Mesothelial cell of epicardium (in vitro differentiated cells): ENCODE data around the gene TNFRSF1B. TPM values are rescaled to one million over a fixed set of nuclear protein-coding genes. Genes with fewer than 3 reads are reported as not detected.

Experiments
- DNase-seq, 2 experiments: peaks; one replicate each; pipeline ENCODE4 v3.0.0; 2021; ENCODE audit warnings: low spot score in 2 of 2; ENCODE audit not compliant: unreplicated experiment in 2 of 2
- H3K27ac Mint-ChIP-seq: 2 replicates; pipeline ENCODE4 v1.8.0; 2021; ENCODE audit warnings: mixed read lengths
- H3K27me3 Mint-ChIP-seq: 2 replicates; pipeline ENCODE4 v1.8.0; 2021; ENCODE audit warnings: low read depth, mixed read lengths
- H3K36me3 Mint-ChIP-seq: 2 replicates; pipeline ENCODE4 v1.8.0; 2021; ENCODE audit warnings: mixed read lengths
- H3K4me1 Mint-ChIP-seq: 2 replicates; pipeline ENCODE4 v1.8.0; 2021; ENCODE audit warnings: mixed read lengths
- H3K4me3 Mint-ChIP-seq: 2 replicates; pipeline ENCODE4 v1.8.0; 2021; ENCODE audit warnings: mild to moderate bottlenecking, moderate library complexity, mixed read lengths
- H3K9me3 Mint-ChIP-seq: 2 replicates; pipeline ENCODE4 v1.8.0; 2021; ENCODE audit warnings: mixed read lengths
- total RNA-seq: library from RNA; stranded (reverse); gene quantifications from 3 replicates; pipeline ENCODE4 v1.2.1, GENCODE V29; 2021
- TF ChIP-seq, protein P1 (sequence below): fragments of 200-600 bp; sonication (generic); IDR thresholded peaks from one replicate; pipeline ENCODE4 v1.5.0; 2021; ENCODE audit warnings: antibody characterized with exemption; ENCODE audit not compliant: unreplicated experiment

The TNFRSF1B gene
- total RNA-seq, 1 donor from 2014 or later = 2.9 TPM

GRCh38 chr1:12228979-12229378 is 62.2 kb downstream of the TNFRSF1B start:
- DNase-seq = no peak
- Mint-ChIP-seq H3K27me3 (no peaks in the 10 kb centered on the region), H3K36me3 (no peaks in the 10 kb centered on the region), H3K4me3 (peak overlapping the region; percentile 61), H3K4me1 (peaks cover 8% of the 10 kb centered on the region), H3K9me3 (no peaks in the 10 kb centered on the region), H3K27ac (no peak overlapping the region)
- TF ChIP-seq, protein P1, sequence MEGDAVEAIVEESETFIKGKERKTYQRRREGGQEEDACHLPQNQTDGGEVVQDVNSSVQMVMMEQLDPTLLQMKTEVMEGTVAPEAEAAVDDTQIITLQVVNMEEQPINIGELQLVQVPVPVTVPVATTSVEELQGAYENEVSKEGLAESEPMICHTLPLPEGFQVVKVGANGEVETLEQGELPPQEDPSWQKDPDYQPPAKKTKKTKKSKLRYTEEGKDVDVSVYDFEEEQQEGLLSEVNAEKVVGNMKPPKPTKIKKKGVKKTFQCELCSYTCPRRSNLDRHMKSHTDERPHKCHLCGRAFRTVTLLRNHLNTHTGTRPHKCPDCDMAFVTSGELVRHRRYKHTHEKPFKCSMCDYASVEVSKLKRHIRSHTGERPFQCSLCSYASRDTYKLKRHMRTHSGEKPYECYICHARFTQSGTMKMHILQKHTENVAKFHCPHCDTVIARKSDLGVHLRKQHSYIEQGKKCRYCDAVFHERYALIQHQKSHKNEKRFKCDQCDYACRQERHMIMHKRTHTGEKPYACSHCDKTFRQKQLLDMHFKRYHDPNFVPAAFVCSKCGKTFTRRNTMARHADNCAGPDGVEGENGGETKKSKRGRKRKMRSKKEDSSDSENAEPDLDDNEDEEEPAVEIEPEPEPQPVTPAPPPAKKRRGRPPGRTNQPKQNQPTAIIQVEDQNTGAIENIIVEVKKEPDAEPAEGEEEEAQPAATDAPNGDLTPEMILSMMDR = no peak

GRCh38 chr1:12229386-12229834 is 62.6 kb downstream of the TNFRSF1B start:
- Mint-ChIP-seq H3K4me3 (peak overlapping the region; percentile 61), H3K27me3 (no peaks in the 10 kb centered on the region), H3K9me3 (no peaks in the 10 kb centered on the region), H3K4me1 (peaks cover 8% of the 10 kb centered on the region), H3K36me3 (no peaks in the 10 kb centered on the region), H3K27ac (peak overlapping the region; percentile 6)
- DNase-seq = no peak
- TF ChIP-seq, protein P1 = no peak

DNA sequence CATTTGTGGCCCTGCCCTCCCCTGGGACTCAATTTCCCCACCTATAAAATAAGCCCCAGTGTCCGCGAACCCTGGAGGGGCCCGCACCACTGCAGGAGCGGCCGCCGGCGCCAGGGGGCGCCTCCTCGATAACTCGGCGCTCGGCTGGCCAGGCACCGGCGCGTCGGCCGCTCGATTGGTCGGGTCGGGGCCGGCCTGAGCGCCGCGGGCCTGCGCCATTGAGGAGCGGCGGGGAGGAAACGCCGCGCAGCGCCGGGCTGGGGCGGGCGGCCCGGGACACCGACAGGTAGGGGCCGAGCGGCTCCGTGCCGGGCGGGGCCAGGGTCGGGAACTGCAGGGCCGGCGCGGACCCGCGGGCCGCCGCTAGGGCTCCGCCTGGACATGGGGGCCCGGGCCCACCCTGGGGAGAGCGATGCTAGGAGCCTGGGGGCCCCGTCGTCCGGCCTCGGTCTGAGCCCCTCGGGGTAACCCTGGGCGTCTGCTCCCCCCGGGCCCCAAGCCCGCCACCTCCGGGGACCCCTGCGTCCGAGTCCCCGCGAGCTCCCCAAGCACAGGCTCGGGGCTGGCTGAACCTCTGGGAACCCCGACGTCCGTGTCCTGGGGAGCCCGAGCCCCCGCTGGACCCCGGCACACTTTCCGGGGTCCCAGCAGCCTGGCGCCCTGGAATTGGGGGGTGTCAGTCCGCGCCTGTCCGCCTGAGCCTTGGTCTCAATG is 63.2 kb downstream of the TNFRSF1B start, which contains the start of gene VPS13D:
Gene VPS13D (plus strand): TSS at position 196 of the 714 bp plus-strand sequence. CDS start 4,237 bp downstream, outside the sequence.
- Mint-ChIP-seq H3K27me3 (no peaks in the 10 kb centered on the region), H3K4me3 (peak within 1 kb of the TSS; percentile 82), H3K9me3 (no peaks in the 10 kb centered on the region), H3K4me1 (peaks cover 8% of the 10 kb centered on the region), H3K27ac (peak within 1 kb of the TSS; percentile 43), H3K36me3 (peaks cover 3% of the 10 kb centered on the region)
- peak; percentile 79 to 90 for DNase-seq
- TF ChIP-seq, protein P1 = peak; percentile 85

- peak overlapping the region; percentile 82 for H3K4me3 Mint-ChIP-seq
- H3K4me1 Mint-ChIP-seq = peaks cover 8% of the 10 kb centered on the region
- peaks cover 3% of the 10 kb centered on the region for H3K36me3 Mint-ChIP-seq
- TF ChIP-seq, protein P1 = no peak
- no peak for DNase-seq
- H3K9me3 Mint-ChIP-seq = no peaks in the 10 kb centered on the region
- H3K27ac Mint-ChIP-seq = peak overlapping the region; percentile 43
- no peaks in the 10 kb centered on the region for H3K27me3 Mint-ChIP-seq
Measured at GRCh38 chr1:12230549-12231275, 63.9 kb downstream of the TNFRSF1B start.

DNA sequence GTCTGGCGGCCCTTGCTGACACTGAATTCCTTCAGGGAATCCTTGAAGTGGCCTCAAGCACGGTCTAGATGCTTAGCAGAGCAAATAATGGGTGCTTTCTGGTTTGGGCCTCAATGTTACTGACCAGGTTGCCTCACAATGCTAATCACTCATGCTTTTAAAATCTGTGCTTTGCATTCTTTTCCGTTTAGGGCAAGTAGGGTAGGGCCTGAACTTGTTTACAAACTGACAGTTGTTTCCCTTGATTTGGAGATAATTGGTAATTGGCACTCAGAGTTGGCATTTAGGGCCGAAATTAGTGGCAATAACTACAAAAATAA is 64.4 kb downstream of the TNFRSF1B start:
- TF ChIP-seq, protein P1 = no peak
- H3K9me3 Mint-ChIP-seq = no peaks in the 10 kb centered on the region
- peak overlapping the region; percentile 82 for H3K4me3 Mint-ChIP-seq
- peaks cover 7% of the 10 kb centered on the region for H3K36me3 Mint-ChIP-seq
- peak overlapping the region; percentile 56 for H3K27ac Mint-ChIP-seq
- peaks cover 8% of the 10 kb centered on the region for H3K4me1 Mint-ChIP-seq
- DNase-seq = no peak
- no peaks in the 10 kb centered on the region for H3K27me3 Mint-ChIP-seq
